ENCODE data around the gene KRTAP2-3. TPM values are rescaled to one million over a fixed set of nuclear protein-coding genes. Genes with fewer than 3 reads are reported as not detected.
A peak's percentile ranks its signal among the peaks of the same experiment; 100 is the strongest.

KRTAP2-3 gene
- polyA plus RNA-seq, 2 of the 4 experiments (the other 2 are of a cell fraction) = not detected

DNA sequence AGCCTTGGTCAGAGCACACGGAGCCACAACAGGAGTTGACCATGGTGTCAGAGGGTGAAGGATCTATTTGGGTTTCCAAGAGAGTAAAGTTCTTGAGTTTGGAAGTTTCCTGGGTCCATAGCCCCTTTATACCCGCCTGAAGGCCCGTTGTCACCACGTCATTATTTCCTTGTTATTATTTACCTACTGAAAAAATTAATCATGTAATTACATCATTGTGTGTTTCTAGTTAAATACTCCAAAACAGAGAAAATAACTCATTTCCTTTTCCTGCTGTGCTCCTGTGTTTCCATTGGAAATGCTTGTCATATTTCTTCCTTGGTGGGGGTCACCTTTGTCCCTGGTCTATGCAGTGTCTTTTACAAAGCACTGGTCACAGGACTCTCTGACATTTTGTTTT is 38.1 kb upstream of the KRTAP2-3 start, which contains the start of gene KRTAP4-8:
Gene KRTAP4-8 (minus strand): TSS at position 101 of the 400 bp plus-strand sequence. CDS start 58 bp downstream, at position 43.
- H3K4me1 ChIP-seq = peaks cover 24% of the 10 kb centered on the region; the same call in 2 of the 3 replicates
- DNase-seq (ENCODE audit: low read depth in 1 of 2, low spot score in 1 of 2) = no peak
- H3K27ac ChIP-seq = peak within 1 kb of the TSS in 1 of 2 experiments; percentile 25; a peak in 2 of 6 replicates
- 37% methylated on average over 4 of the region's 4 CpGs for WGBS (ENCODE audit: missing lambda C conversion rate)
- no peak for ATAC-seq
- FAIRE-seq = no peak
- H3K9me3 ChIP-seq = no peaks in the 10 kb centered on the region
- POLR2A ChIA-PET = no interaction called here
- CTCF ChIA-PET = no interaction called here
- peak within 1 kb of the TSS; percentile 11; the same call in 2 of the 3 replicates for H3K4me2 ChIP-seq
- TF ChIP-seq KDM1A (IDR thresholded peaks at IDR 0.05; ENCODE audit: low read depth) (no peak), GATA3 (IDR thresholded peaks at IDR 0.05; ENCODE audit: borderline replicate concordance) (no peak), KDM5A (IDR thresholded peaks at IDR 0.05) (no peak), NPAS2 (CRISPR knock-in tag; IDR thresholded peaks at IDR 0.05; ENCODE audit: borderline replicate concordance) (no peak), FOSB (CRISPR knock-in tag; IDR thresholded peaks at IDR 0.05) (no peak), ESRRA (IDR thresholded peaks at IDR 0.05; ENCODE audit: borderline replicate concordance, low read length) (no peak), ZNF302 (CRISPR knock-in tag; IDR thresholded peaks at IDR 0.05) (no peak), ZSCAN20 (CRISPR knock-in tag; IDR thresholded peaks at IDR 0.05) (no peak), PHF8 (IDR thresholded peaks at IDR 0.05; ENCODE audit: borderline replicate concordance, low read depth) (no peak), TFCP2L1 (CRISPR knock-in tag; IDR thresholded peaks at IDR 0.05) (no peak), MAZ (IDR thresholded peaks at IDR 0.05; ENCODE audit: borderline replicate concordance, low read depth, low read length) (no peak), TP53 (CRISPR knock-in tag; IDR thresholded peaks at IDR 0.05) (no peak), ZFP36 (IDR thresholded peaks at IDR 0.05; ENCODE audit: borderline replicate concordance, partially characterized antibody) (no peak), EHMT2 (IDR thresholded peaks at IDR 0.05; ENCODE audit: low read depth) (no peak), EP300 (IDR thresholded peaks at IDR 0.05) (no peak), BHLHE40 (IDR thresholded peaks at IDR 0.05; ENCODE audit: low read depth, low read length) (no peak), FOXS1 (CRISPR knock-in tag; IDR thresholded peaks at IDR 0.05) (no peak)
- TF ChIP-seq, protein P1, sequence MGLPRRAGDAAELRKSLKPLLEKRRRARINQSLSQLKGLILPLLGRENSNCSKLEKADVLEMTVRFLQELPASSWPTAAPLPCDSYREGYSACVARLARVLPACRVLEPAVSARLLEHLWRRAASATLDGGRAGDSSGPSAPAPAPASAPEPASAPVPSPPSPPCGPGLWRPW (IDR thresholded peaks at IDR 0.05) = no peak
- TF ChIP-seq, protein P2, sequence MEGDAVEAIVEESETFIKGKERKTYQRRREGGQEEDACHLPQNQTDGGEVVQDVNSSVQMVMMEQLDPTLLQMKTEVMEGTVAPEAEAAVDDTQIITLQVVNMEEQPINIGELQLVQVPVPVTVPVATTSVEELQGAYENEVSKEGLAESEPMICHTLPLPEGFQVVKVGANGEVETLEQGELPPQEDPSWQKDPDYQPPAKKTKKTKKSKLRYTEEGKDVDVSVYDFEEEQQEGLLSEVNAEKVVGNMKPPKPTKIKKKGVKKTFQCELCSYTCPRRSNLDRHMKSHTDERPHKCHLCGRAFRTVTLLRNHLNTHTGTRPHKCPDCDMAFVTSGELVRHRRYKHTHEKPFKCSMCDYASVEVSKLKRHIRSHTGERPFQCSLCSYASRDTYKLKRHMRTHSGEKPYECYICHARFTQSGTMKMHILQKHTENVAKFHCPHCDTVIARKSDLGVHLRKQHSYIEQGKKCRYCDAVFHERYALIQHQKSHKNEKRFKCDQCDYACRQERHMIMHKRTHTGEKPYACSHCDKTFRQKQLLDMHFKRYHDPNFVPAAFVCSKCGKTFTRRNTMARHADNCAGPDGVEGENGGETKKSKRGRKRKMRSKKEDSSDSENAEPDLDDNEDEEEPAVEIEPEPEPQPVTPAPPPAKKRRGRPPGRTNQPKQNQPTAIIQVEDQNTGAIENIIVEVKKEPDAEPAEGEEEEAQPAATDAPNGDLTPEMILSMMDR (IDR thresholded peaks at IDR 0.05) = no peak
- H3K4me3 ChIP-seq = no peak within 1 kb of the TSS

DNA sequence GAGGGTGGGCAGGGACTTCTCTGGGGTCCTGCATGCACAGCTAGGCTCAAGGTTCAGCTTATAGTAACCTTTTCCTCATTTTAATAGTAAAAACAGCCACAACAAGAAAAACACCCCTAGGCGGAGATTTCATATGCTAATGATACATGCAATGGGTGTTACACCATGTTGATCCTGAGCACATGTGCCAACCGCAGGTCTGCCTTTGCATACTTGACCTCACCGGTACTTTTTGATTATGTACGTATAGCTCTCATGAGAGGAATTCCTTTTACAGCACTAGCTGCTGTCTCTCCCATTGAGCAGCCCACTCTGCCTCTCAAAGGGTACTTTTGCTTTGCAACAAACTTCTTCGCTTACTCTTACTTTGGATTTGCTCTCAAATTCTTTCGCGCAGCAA is 36.1 kb upstream of the KRTAP2-3 start:
- no peak for FAIRE-seq
- Histone ChIP-seq H3K27ac (no peak overlapping the region), H3K4me3 (no peak overlapping the region), H3K4me1 (peaks cover 27% of the 10 kb centered on the region; the same call in 2 of the 3 replicates), H3K9me3 (no peaks in the 10 kb centered on the region), H3K4me2 (no peak overlapping the region)
- no peak for DNase-seq (ENCODE audit: low read depth in 1 of 2, low spot score in 1 of 2)
- ChIA-PET POLR2A (no interaction called here), CTCF (no interaction called here)
- ATAC-seq = no peak
- no peak for TF ChIP-seq HOXB13 (CRISPR knock-in tag; IDR thresholded peaks at IDR 0.05; ENCODE audit: low read depth)
- TF ChIP-seq JUNB (IDR thresholded peaks at IDR 0.05) = no peak
- no peak for TF ChIP-seq SMC3 (IDR thresholded peaks at IDR 0.05)
- TF ChIP-seq, protein P3, sequence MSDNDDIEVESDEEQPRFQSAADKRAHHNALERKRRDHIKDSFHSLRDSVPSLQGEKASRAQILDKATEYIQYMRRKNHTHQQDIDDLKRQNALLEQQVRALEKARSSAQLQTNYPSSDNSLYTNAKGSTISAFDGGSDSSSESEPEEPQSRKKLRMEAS (IDR thresholded peaks at IDR 0.05) = no peak
- TF ChIP-seq RCOR1 (IDR thresholded peaks at IDR 0.05; ENCODE audit: low read depth, low read length) = no peak
- no peak for TF ChIP-seq CHD2 (IDR thresholded peaks at IDR 0.05; ENCODE audit: low read length, partially characterized antibody)
- TF ChIP-seq, protein P2 (IDR thresholded peaks at IDR 0.05) = no peak
- no peak for TF ChIP-seq RNF2 (IDR thresholded peaks at IDR 0.05; ENCODE audit: borderline replicate concordance, low read depth)
- TF ChIP-seq, protein P1 (IDR thresholded peaks at IDR 0.05) = no peak
- TF ChIP-seq FOSB (CRISPR knock-in tag; IDR thresholded peaks at IDR 0.05) = no peak
- TF ChIP-seq, protein P4, sequence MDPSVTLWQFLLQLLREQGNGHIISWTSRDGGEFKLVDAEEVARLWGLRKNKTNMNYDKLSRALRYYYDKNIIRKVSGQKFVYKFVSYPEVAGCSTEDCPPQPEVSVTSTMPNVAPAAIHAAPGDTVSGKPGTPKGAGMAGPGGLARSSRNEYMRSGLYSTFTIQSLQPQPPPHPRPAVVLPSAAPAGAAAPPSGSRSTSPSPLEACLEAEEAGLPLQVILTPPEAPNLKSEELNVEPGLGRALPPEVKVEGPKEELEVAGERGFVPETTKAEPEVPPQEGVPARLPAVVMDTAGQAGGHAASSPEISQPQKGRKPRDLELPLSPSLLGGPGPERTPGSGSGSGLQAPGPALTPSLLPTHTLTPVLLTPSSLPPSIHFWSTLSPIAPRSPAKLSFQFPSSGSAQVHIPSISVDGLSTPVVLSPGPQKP (IDR thresholded peaks at IDR 0.05; ENCODE audit: low read depth, low read length) = no peak
- no peak for TF ChIP-seq CBX2 (IDR thresholded peaks at IDR 0.05; ENCODE audit: borderline replicate concordance, low read depth)
- TF ChIP-seq KDM1A (IDR thresholded peaks at IDR 0.05; ENCODE audit: low read depth) = no peak
- TF ChIP-seq, protein P5, sequence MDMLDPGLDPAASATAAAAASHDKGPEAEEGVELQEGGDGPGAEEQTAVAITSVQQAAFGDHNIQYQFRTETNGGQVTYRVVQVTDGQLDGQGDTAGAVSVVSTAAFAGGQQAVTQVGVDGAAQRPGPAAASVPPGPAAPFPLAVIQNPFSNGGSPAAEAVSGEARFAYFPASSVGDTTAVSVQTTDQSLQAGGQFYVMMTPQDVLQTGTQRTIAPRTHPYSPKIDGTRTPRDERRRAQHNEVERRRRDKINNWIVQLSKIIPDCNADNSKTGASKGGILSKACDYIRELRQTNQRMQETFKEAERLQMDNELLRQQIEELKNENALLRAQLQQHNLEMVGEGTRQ (IDR thresholded peaks at IDR 0.05) = no peak
- TF ChIP-seq ZNF302 (CRISPR knock-in tag; IDR thresholded peaks at IDR 0.05) = no peak
- TF ChIP-seq CEBPB (IDR thresholded peaks at IDR 0.05) = no peak
- TF ChIP-seq FOSL2 (IDR thresholded peaks at IDR 0.05) = no peak
- TF ChIP-seq FOSL2 (CRISPR knock-in tag; IDR thresholded peaks at IDR 0.05) = no peak
- WGBS (ENCODE audit: missing lambda C conversion rate) = 92% methylated on average over 7 of the region's 7 CpGs
